Neural progenitor cell (in vitro differentiated cells): ENCODE measurements around the gene SPTB. TPM values are rescaled to one million over a fixed set of nuclear protein-coding genes. Genes with fewer than 3 reads are reported as not detected.

ENCODE experiments used
- DNase-seq: peaks from one replicate; pipeline ENCODE4 v3.0.0-alpha.2; 2016; ENCODE audit warnings: low spot score
- H2AFZ ChIP-seq: fragments of 200-600 bp; sonication (generic); replicated peaks from 2 replicates; pipeline ENCODE4 v1.6.1; 2016; ENCODE audit warnings: antibody characterized with exemption
- H3F3A ChIP-seq: fragments of 200-600 bp; sonication (generic); 2 replicates; pipeline ENCODE4 v1.6.1; 2016; ENCODE audit warnings: antibody characterized with exemption, low read depth
- H3K27ac ChIP-seq: fragments of 200-600 bp; sonication (generic); 2 replicates; pipeline ENCODE4 v1.5.1; 2016; ENCODE audit warnings: mild to moderate bottlenecking
- H3K27me3 ChIP-seq: fragments of 200-600 bp; sonication (generic); 2 replicates; pipeline ENCODE4 v1.6.1; 2016; ENCODE audit warnings: mild to moderate bottlenecking, moderate library complexity
- H3K36me3 ChIP-seq: fragments of 200-600 bp; sonication (generic); 2 replicates; pipeline ENCODE4 v1.5.1; 2016
- H3K4me1 ChIP-seq: fragments of 200-600 bp; sonication (generic); 2 replicates; pipeline ENCODE4 v1.6.1; 2016; ENCODE audit warnings: mixed run types
- H3K4me2 ChIP-seq: fragments of 200-600 bp; sonication (generic); 2 replicates; pipeline ENCODE4 v1.6.1; 2016
- H3K4me3 ChIP-seq: fragments of 200-600 bp; sonication (generic); 2 replicates; pipeline ENCODE4 v1.5.1; 2016
- H3K79me2 ChIP-seq: fragments of 200-600 bp; sonication (generic); 2 replicates; pipeline ENCODE4 v1.6.1; 2016; ENCODE audit warnings: low read depth
- H3K9ac ChIP-seq: fragments of 200-600 bp; sonication (generic); 2 replicates; pipeline ENCODE4 v1.6.1; 2016
- H3K9me3 ChIP-seq: fragments of 200-600 bp; sonication (generic); 2 replicates; pipeline ENCODE4 v1.5.1; 2016; ENCODE audit warnings: low read depth
- H4K20me1 ChIP-seq: fragments of 200-600 bp; sonication (generic); 2 replicates; pipeline ENCODE4 v1.6.1; 2016; ENCODE audit warnings: low read depth
- H3K27ac Mint-ChIP-seq: 3 replicates; pipeline ENCODE4 v1.8.0; 2021; ENCODE audit warnings: mixed read lengths
- H3K27me3 Mint-ChIP-seq: 2 replicates; pipeline ENCODE4 v1.8.0; 2022; ENCODE audit warnings: low read depth, mild to moderate bottlenecking, inconsistent platforms, moderate library complexity, mixed read lengths; ENCODE audit not compliant: insufficient read depth
- H3K36me3 Mint-ChIP-seq: 3 replicates; pipeline ENCODE4 v1.8.0; 2021; ENCODE audit warnings: mixed read lengths
- H3K4me1 Mint-ChIP-seq: 3 replicates; pipeline ENCODE4 v1.8.0; 2021; ENCODE audit warnings: mixed read lengths
- H3K4me3 Mint-ChIP-seq: 3 replicates; pipeline ENCODE4 v1.8.0; 2021; ENCODE audit warnings: mild to moderate bottlenecking, moderate library complexity, mixed read lengths
- H3K9me3 Mint-ChIP-seq: 3 replicates; pipeline ENCODE4 v1.8.0; 2020; ENCODE audit warnings: mixed read lengths
- CTCF ChIP-seq: fragments of 200-600 bp; sonication (generic); IDR thresholded peaks from 2 replicates; pipeline ENCODE4 v1.5.1; 2017; ENCODE audit warnings: antibody characterized with exemption, mild to moderate bottlenecking
- EZH2 ChIP-seq: fragments of 200-600 bp; sonication (generic); IDR thresholded peaks from 2 replicates; pipeline ENCODE4 v1.6.1; 2017; ENCODE audit warnings: antibody characterized with exemption, mild to moderate bottlenecking, moderate library complexity
- EZH2phosphoT487 ChIP-seq: fragments of 200-600 bp; sonication (generic); IDR thresholded peaks from 2 replicates; pipeline ENCODE4 v1.6.1; 2017; ENCODE audit warnings: antibody characterized with exemption
- total RNA-seq: library from RNA; depleted of rRNA; stranded (reverse); fragments of >200 nt; gene quantifications from 2 replicates; pipeline ENCODE4 v1.2.3, GENCODE V29; 2015; ENCODE audit warnings: low replicate concordance

The SPTB gene
- total RNA-seq, 1 donor from 2014 or later, result 0.09 TPM

GRCh38 chr14:64748995-64749714, 130.6 kb downstream of the SPTB start:
- H3K4me3 Mint-ChIP-seq, result no peak overlapping the region
- Histone ChIP-seq H4K20me1 (no peaks in the 10 kb centered on the region), H3K79me2 (no peaks in the 10 kb centered on the region), H3K9me3 (no peaks in the 10 kb centered on the region), H3K27me3 (no peaks in the 10 kb centered on the region), H3K4me1 (no peaks in the 10 kb centered on the region), H3K4me3 (no peak overlapping the region), H3K9ac (no peak overlapping the region), H3K4me2 (no peak overlapping the region), H3K27ac (no peak overlapping the region), H2AFZ (no peak overlapping the region), H3K36me3 (no peaks in the 10 kb centered on the region), H3F3A (peaks cover 10% of the 10 kb centered on the region)
- no peaks in the 10 kb centered on the region for H3K9me3 Mint-ChIP-seq
- TF ChIP-seq EZH2phosphoT487, result no peak
- no peak for TF ChIP-seq EZH2
- TF ChIP-seq CTCF, result no peak
- no peak for DNase-seq
- no peaks in the 10 kb centered on the region for H3K27me3 Mint-ChIP-seq
- H3K4me1 Mint-ChIP-seq, result no peaks in the 10 kb centered on the region
- peaks cover 6% of the 10 kb centered on the region for H3K36me3 Mint-ChIP-seq
- H3K27ac Mint-ChIP-seq, result no peak overlapping the region

- no peaks in the 10 kb centered on the region for H4K20me1 ChIP-seq
- peaks cover 10% of the 10 kb centered on the region for H3F3A ChIP-seq
- no peak overlapping the region for H3K9ac ChIP-seq
- H2AFZ ChIP-seq, result no peak overlapping the region
- no peaks in the 10 kb centered on the region for H3K27me3 ChIP-seq
- Mint-ChIP-seq H3K27ac (no peak overlapping the region), H3K4me3 (no peak overlapping the region), H3K27me3 (no peaks in the 10 kb centered on the region), H3K9me3 (no peaks in the 10 kb centered on the region), H3K36me3 (peaks cover 8% of the 10 kb centered on the region), H3K4me1 (no peaks in the 10 kb centered on the region)
- H3K9me3 ChIP-seq, result no peaks in the 10 kb centered on the region
- DNase-seq, result no peak
- H3K27ac ChIP-seq, result no peak overlapping the region
- no peaks in the 10 kb centered on the region for H3K4me1 ChIP-seq
- H3K79me2 ChIP-seq, result no peaks in the 10 kb centered on the region
- no peaks in the 10 kb centered on the region for H3K36me3 ChIP-seq
- H3K4me2 ChIP-seq, result no peak overlapping the region
- TF ChIP-seq EZH2phosphoT487 (no peak), EZH2 (no peak), CTCF (no peak)
- H3K4me3 ChIP-seq, result no peak overlapping the region
Measured at GRCh38 chr14:64748521-64748920, 131.2 kb downstream of the SPTB start.

- Mint-ChIP-seq H3K4me3 (no peak overlapping the region), H3K9me3 (no peaks in the 10 kb centered on the region), H3K27ac (no peak overlapping the region), H3K4me1 (no peaks in the 10 kb centered on the region), H3K27me3 (no peaks in the 10 kb centered on the region), H3K36me3 (peaks cover 10% of the 10 kb centered on the region)
- H3K9me3 ChIP-seq, result no peaks in the 10 kb centered on the region
- TF ChIP-seq EZH2phosphoT487, result no peak
- TF ChIP-seq CTCF, result no peak
- no peak for TF ChIP-seq EZH2
- no peaks in the 10 kb centered on the region for H3K4me1 ChIP-seq
- H3K79me2 ChIP-seq, result no peaks in the 10 kb centered on the region
- no peak overlapping the region for H3K9ac ChIP-seq
- H3K27me3 ChIP-seq, result no peaks in the 10 kb centered on the region
- H3K36me3 ChIP-seq, result no peaks in the 10 kb centered on the region
- H4K20me1 ChIP-seq, result no peaks in the 10 kb centered on the region
- no peak overlapping the region for H2AFZ ChIP-seq
- H3K4me3 ChIP-seq, result no peak overlapping the region
- DNase-seq, result no peak
- H3F3A ChIP-seq, result peaks cover 9% of the 10 kb centered on the region
- H3K4me2 ChIP-seq, result no peak overlapping the region
- H3K27ac ChIP-seq, result no peak overlapping the region
Measured at GRCh38 chr14:64747327-64747726, 132.4 kb downstream of the SPTB start.
